Chondrocyte (in vitro differentiated cells): Measurements from ENCODE around the gene PKD2. TPM values are rescaled to one million over a fixed set of nuclear protein-coding genes. Genes with fewer than 3 reads are reported as not detected.

Experiments
- DNase-seq: peaks from one replicate; pipeline ENCODE4 v3.0.0; 2021; ENCODE audit warnings: mixed read lengths, low spot score
- H3K27ac Mint-ChIP-seq: one replicate; pipeline ENCODE4 v1.8.0; 2021; ENCODE audit warnings: mild to moderate bottlenecking, moderate library complexity, mixed read lengths; ENCODE audit not compliant: unreplicated experiment
- H3K27me3 Mint-ChIP-seq: 2 replicates; pipeline ENCODE4 v1.8.0; 2021; ENCODE audit warnings: low read depth, mixed read lengths
- H3K36me3 Mint-ChIP-seq: 2 replicates; pipeline ENCODE4 v1.8.0; 2021; ENCODE audit warnings: low read depth, mixed read lengths
- H3K4me1 Mint-ChIP-seq: 2 replicates; pipeline ENCODE4 v1.8.0; 2021; ENCODE audit warnings: low read depth, mild to moderate bottlenecking, mixed read lengths
- H3K4me3 Mint-ChIP-seq: one replicate; pipeline ENCODE4 v1.8.0; 2021; ENCODE audit warnings: mild to moderate bottlenecking, moderate library complexity, mixed read lengths; ENCODE audit not compliant: unreplicated experiment
- H3K9me3 Mint-ChIP-seq: 2 replicates; pipeline ENCODE4 v1.8.0; 2021; ENCODE audit warnings: low read depth, mixed read lengths
- CTCF ChIP-seq: fragments of 200-600 bp; sonication (generic); IDR thresholded peaks from 2 replicates; pipeline ENCODE4 v1.5.0; 2021; ENCODE audit warnings: antibody characterized with exemption, mild to moderate bottlenecking, moderate library complexity
- total RNA-seq: library from RNA; stranded (reverse); gene quantifications from 3 replicates; pipeline ENCODE4 v1.2.1, GENCODE V29; 2021

The PKD2 gene
- total RNA-seq, 1 donor from 2014 or later = 71.7 TPM

DNA sequence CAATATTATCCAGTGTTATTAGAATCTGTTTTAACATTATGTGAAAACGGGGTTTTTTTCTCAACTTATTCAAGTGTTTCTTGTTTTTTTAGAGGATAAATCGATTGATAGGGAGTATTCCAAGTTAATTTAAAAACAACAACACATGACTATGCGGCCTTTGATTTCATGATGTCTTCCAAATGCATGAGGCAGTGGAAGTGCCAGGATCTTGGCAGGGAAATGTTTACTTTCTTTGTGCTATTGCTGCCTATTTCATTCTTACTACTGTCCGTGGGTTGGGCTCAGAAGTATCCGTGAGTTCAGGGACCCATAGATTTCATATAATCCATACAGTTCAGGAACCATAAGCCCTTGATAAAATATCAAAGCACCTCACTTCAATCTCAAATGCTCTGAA, 86.4 kb downstream of the PKD2 start:
- peaks cover 7% of the 10 kb centered on the region for H3K9me3 Mint-ChIP-seq
- TF ChIP-seq CTCF = no peak
- no peak overlapping the region for H3K27ac Mint-ChIP-seq
- DNase-seq = no peak
- H3K4me1 Mint-ChIP-seq = no peaks in the 10 kb centered on the region
- H3K4me3 Mint-ChIP-seq = no peak overlapping the region
- H3K36me3 Mint-ChIP-seq = no peaks in the 10 kb centered on the region
- peaks cover 1% of the 10 kb centered on the region for H3K27me3 Mint-ChIP-seq

GRCh38 chr4:88097301-88097700, 89.9 kb downstream of the PKD2 start:
- Mint-ChIP-seq H3K9me3 (peaks cover 7% of the 10 kb centered on the region), H3K27ac (no peak overlapping the region), H3K36me3 (no peaks in the 10 kb centered on the region), H3K27me3 (peaks cover 1% of the 10 kb centered on the region), H3K4me1 (no peaks in the 10 kb centered on the region), H3K4me3 (no peak overlapping the region)
- no peak for TF ChIP-seq CTCF
- DNase-seq = no peak

GRCh38 chr4:88097781-88098180, 90.3 kb downstream of the PKD2 start:
- Mint-ChIP-seq H3K4me1 (no peaks in the 10 kb centered on the region), H3K9me3 (peaks cover 7% of the 10 kb centered on the region), H3K4me3 (no peak overlapping the region), H3K36me3 (no peaks in the 10 kb centered on the region), H3K27ac (no peak overlapping the region), H3K27me3 (peaks cover 1% of the 10 kb centered on the region)
- no peak for TF ChIP-seq CTCF
- DNase-seq = no peak

- no peak overlapping the region for H3K4me3 Mint-ChIP-seq
- H3K4me1 Mint-ChIP-seq = no peaks in the 10 kb centered on the region
- no peak for DNase-seq
- TF ChIP-seq CTCF = no peak
- H3K27me3 Mint-ChIP-seq = peaks cover 1% of the 10 kb centered on the region
- no peak overlapping the region for H3K27ac Mint-ChIP-seq
- peaks cover 7% of the 10 kb centered on the region for H3K9me3 Mint-ChIP-seq
- H3K36me3 Mint-ChIP-seq = no peaks in the 10 kb centered on the region
Observed at GRCh38 chr4:88098993-88099752, 91.7 kb downstream of the PKD2 start.

DNA sequence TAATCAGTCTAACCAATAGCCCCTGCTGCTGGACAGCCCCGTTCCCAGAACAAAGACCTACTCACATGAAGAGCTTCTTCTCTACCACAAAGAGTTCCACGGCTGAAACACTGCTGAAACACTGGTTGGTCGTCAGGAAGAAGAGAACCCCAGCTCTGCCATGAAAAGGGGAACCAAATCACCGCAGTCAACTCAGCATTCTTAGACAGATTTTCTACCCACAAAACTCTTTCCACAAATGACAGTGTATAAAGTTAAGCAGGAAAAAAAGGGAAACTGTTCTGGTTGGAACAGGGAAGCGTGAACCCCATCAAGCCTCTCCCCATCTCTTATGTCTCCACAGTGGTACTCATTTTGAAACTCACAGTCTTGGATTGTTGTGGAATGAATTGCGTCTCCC, 93.7 kb downstream of the PKD2 start:
- TF ChIP-seq CTCF = no peak
- H3K9me3 Mint-ChIP-seq = peaks cover 7% of the 10 kb centered on the region
- no peak for DNase-seq
- H3K36me3 Mint-ChIP-seq = no peaks in the 10 kb centered on the region
- no peaks in the 10 kb centered on the region for H3K27me3 Mint-ChIP-seq
- no peak overlapping the region for H3K27ac Mint-ChIP-seq
- peaks cover 7% of the 10 kb centered on the region for H3K4me1 Mint-ChIP-seq
- H3K4me3 Mint-ChIP-seq = no peak overlapping the region
